DOHH2 (cell line): ENCODE results near the gene FGD6.

Source experiments
- CTCF ChIP-seq: fragments of 200-600 bp; sonication (generic); IDR thresholded peaks from one replicate; pipeline ENCODE4 v1.5.1; 2014; ENCODE audit warnings: antibody characterized with exemption, mild to moderate bottlenecking, low read depth, low read length; ENCODE audit not compliant: poor library complexity, severe bottlenecking
- EZH2phosphoT487 ChIP-seq: fragments of 200-600 bp; sonication (generic); IDR thresholded peaks from 2 replicates; pipeline ENCODE4 v1.6.1; 2017; ENCODE audit warnings: borderline replicate concordance, mild to moderate bottlenecking, antibody characterized with exemption, low read length, moderate library complexity, mixed read lengths

- TF ChIP-seq CTCF (no peak), EZH2phosphoT487 (no peak)
Measured at GRCh38 chr12:95192271-95192670, 25.0 kb downstream of the FGD6 start.
